ENCODE data around the gene SLC2A4RG. TPM values are rescaled to one million over a fixed set of nuclear protein-coding genes. Genes with fewer than 3 reads are reported as not detected.
A peak's percentile ranks its signal among the peaks of the same experiment; 100 is the strongest.

Gene SLC2A4RG
- total RNA-seq, 1 donor from 2014 or later = 65.6 TPM

DNA sequence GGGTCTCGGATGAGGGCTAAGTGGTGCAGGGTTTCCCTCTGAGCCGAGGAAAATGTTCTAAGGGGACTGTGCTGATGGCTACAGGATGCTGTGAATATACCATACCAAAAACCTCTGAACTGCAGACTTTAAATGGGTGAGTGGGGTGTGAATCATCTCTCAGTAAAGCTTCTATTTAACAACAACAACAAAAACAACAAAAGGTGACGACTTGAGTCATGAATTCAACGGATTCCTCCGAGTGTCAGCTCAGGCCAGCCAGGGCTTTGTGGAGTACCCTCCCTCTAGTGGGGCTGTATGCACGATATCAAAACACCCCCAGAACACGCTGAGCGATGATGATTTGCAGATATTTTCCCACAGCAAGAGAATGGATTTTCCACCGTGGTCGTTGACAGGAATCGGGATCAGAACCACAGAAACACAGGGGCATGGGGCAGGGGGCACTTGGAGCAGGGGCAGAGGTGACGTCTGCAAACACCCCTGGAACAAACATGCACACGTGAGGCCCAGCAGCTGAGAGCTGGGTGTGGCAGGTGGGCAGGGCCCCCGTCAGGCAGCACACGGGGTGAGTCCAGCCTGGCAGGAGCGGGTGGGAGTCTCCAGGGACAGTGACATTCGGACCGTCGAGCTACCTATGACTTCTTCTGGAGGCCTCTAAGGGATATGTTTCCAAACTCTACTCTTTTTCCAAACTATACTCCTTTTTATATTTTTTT is 38.6 kb downstream of the SLC2A4RG start:
- Mint-ChIP-seq H3K4me1 (ENCODE audit: low read depth, unreplicated experiment) (peaks cover 10% of the 10 kb centered on the region), H3K36me3 (ENCODE audit: low read depth, unreplicated experiment) (peaks cover 3% of the 10 kb centered on the region), H3K9me3 (ENCODE audit: unreplicated experiment) (no peaks in the 10 kb centered on the region), H3K27ac (ENCODE audit: unreplicated experiment) (peak overlapping the region; percentile 48), H3K4me3 (ENCODE audit: unreplicated experiment) (no peak overlapping the region), H3K27me3 (ENCODE audit: low read depth, unreplicated experiment) (no peaks in the 10 kb centered on the region)
- no peaks in the 10 kb centered on the region for H3K9me3 ChIP-seq (ENCODE audit: insufficient read depth, low read depth, low read length)
- no peak overlapping the region for H3K9ac ChIP-seq (ENCODE audit: low read length)
- H3K27me3 ChIP-seq (ENCODE audit: insufficient read depth, low read length) = no peaks in the 10 kb centered on the region
- TF ChIP-seq, protein P1, sequence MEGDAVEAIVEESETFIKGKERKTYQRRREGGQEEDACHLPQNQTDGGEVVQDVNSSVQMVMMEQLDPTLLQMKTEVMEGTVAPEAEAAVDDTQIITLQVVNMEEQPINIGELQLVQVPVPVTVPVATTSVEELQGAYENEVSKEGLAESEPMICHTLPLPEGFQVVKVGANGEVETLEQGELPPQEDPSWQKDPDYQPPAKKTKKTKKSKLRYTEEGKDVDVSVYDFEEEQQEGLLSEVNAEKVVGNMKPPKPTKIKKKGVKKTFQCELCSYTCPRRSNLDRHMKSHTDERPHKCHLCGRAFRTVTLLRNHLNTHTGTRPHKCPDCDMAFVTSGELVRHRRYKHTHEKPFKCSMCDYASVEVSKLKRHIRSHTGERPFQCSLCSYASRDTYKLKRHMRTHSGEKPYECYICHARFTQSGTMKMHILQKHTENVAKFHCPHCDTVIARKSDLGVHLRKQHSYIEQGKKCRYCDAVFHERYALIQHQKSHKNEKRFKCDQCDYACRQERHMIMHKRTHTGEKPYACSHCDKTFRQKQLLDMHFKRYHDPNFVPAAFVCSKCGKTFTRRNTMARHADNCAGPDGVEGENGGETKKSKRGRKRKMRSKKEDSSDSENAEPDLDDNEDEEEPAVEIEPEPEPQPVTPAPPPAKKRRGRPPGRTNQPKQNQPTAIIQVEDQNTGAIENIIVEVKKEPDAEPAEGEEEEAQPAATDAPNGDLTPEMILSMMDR (IDR thresholded peaks at IDR 0.05; ENCODE audit: insufficient read depth, low read depth, low read length) = no peak
- TF ChIP-seq EZH2 (IDR thresholded peaks at IDR 0.05; ENCODE audit: insufficient read depth, low read length) = no peak
- no peak overlapping the region for H3K27ac ChIP-seq (ENCODE audit: low read depth, low read length)
- H4K20me1 ChIP-seq (ENCODE audit: insufficient read depth, low read length) = peaks cover 12% of the 10 kb centered on the region
- peaks cover 8% of the 10 kb centered on the region for H3K4me1 ChIP-seq (ENCODE audit: insufficient read depth, low read length)
- peaks cover 7% of the 10 kb centered on the region for H3K79me2 ChIP-seq (ENCODE audit: insufficient read depth, low read length)
- H3K4me3 ChIP-seq (ENCODE audit: insufficient read depth, low read depth, low read length) = no peak overlapping the region
- no peak for FAIRE-seq
- peak overlapping the region; percentile 37 for H3K4me2 ChIP-seq (ENCODE audit: low read length)
- DNase-seq (ENCODE audit: low read depth) = no peak
- no peaks in the 10 kb centered on the region for H3K36me3 ChIP-seq (ENCODE audit: insufficient read depth, low read length)
- no peak overlapping the region for H2AFZ ChIP-seq (ENCODE audit: low read depth, low read length)

DNA sequence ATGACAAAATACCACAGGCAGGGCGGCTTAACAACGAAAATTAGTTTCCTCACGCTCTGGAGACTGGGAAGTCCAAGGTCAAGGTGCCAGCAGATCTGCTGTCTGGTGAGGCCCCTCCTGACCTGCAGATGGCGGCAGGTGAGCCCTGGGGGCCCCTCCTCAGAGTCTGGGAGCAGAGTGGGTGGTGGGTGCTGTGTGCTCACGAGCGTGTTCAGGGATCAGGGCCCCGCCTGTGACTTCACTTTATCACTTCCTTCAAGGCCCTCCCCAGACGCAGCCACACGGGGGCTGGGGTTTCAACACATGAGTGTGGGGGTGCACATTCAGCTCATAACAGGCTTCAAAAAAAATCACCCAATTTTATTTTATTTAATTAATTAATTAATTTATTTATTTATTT is 39.3 kb downstream of the SLC2A4RG start:
- no peaks in the 10 kb centered on the region for H3K27me3 ChIP-seq (ENCODE audit: insufficient read depth, low read length)
- no peaks in the 10 kb centered on the region for H3K9me3 ChIP-seq (ENCODE audit: insufficient read depth, low read depth, low read length)
- no peaks in the 10 kb centered on the region for H3K36me3 ChIP-seq (ENCODE audit: insufficient read depth, low read length)
- Mint-ChIP-seq H3K9me3 (ENCODE audit: unreplicated experiment) (no peaks in the 10 kb centered on the region), H3K36me3 (ENCODE audit: low read depth, unreplicated experiment) (peaks cover 2% of the 10 kb centered on the region), H3K27me3 (ENCODE audit: low read depth, unreplicated experiment) (no peaks in the 10 kb centered on the region), H3K4me1 (ENCODE audit: low read depth, unreplicated experiment) (peaks cover 9% of the 10 kb centered on the region), H3K4me3 (ENCODE audit: unreplicated experiment) (no peak overlapping the region), H3K27ac (ENCODE audit: unreplicated experiment) (no peak overlapping the region)
- no peak overlapping the region for H3K4me3 ChIP-seq (ENCODE audit: insufficient read depth, low read depth, low read length)
- H3K4me2 ChIP-seq (ENCODE audit: low read length) = no peak overlapping the region
- peaks cover 7% of the 10 kb centered on the region for H3K79me2 ChIP-seq (ENCODE audit: insufficient read depth, low read length)
- TF ChIP-seq, protein P1 (IDR thresholded peaks at IDR 0.05; ENCODE audit: insufficient read depth, low read depth, low read length) = no peak
- no peak for TF ChIP-seq EZH2 (IDR thresholded peaks at IDR 0.05; ENCODE audit: insufficient read depth, low read length)
- FAIRE-seq (no peak), DNase-seq (ENCODE audit: low read depth) (no peak)
- no peak overlapping the region for H3K27ac ChIP-seq (ENCODE audit: low read depth, low read length)
- H4K20me1 ChIP-seq (ENCODE audit: insufficient read depth, low read length) = peaks cover 12% of the 10 kb centered on the region
- H3K9ac ChIP-seq (ENCODE audit: low read length) = no peak overlapping the region
- H3K4me1 ChIP-seq (ENCODE audit: insufficient read depth, low read length) = peaks cover 8% of the 10 kb centered on the region
- H2AFZ ChIP-seq (ENCODE audit: low read depth, low read length) = no peak overlapping the region

DNA sequence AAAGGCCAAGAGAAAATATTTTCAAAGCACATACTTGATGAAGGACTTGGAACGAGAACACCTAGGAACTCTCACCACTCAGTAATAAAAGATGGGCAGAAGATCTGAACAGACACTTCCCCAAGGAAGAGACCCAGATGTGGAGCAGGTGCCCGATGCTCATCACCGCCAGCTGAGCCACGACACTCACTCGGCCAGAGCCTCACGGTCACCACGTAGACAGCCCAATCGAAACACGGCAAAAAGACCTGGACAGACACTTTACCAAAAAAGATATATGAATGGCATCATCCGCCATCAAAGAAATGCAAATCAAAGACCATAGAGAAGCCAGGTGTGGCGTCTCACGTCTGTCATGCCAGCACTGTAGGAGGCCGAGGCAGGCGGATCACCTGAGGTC is 41.6 kb downstream of the SLC2A4RG start:
- H3K27me3 ChIP-seq (ENCODE audit: insufficient read depth, low read length) = no peaks in the 10 kb centered on the region
- Mint-ChIP-seq H3K27me3 (ENCODE audit: low read depth, unreplicated experiment) (no peaks in the 10 kb centered on the region), H3K27ac (ENCODE audit: unreplicated experiment) (no peak overlapping the region), H3K36me3 (ENCODE audit: low read depth, unreplicated experiment) (no peaks in the 10 kb centered on the region), H3K4me1 (ENCODE audit: low read depth, unreplicated experiment) (peaks cover 6% of the 10 kb centered on the region), H3K4me3 (ENCODE audit: unreplicated experiment) (no peak overlapping the region), H3K9me3 (ENCODE audit: unreplicated experiment) (no peaks in the 10 kb centered on the region)
- TF ChIP-seq, protein P1 (IDR thresholded peaks at IDR 0.05; ENCODE audit: insufficient read depth, low read depth, low read length) = no peak
- no peak for TF ChIP-seq EZH2 (IDR thresholded peaks at IDR 0.05; ENCODE audit: insufficient read depth, low read length)
- no peak overlapping the region for H3K27ac ChIP-seq (ENCODE audit: low read depth, low read length)
- peaks cover 2% of the 10 kb centered on the region for H3K79me2 ChIP-seq (ENCODE audit: insufficient read depth, low read length)
- FAIRE-seq = no peak
- H2AFZ ChIP-seq (ENCODE audit: low read depth, low read length) = no peak overlapping the region
- peaks cover 13% of the 10 kb centered on the region for H4K20me1 ChIP-seq (ENCODE audit: insufficient read depth, low read length)
- H3K36me3 ChIP-seq (ENCODE audit: insufficient read depth, low read length) = no peaks in the 10 kb centered on the region
- no peak overlapping the region for H3K4me3 ChIP-seq (ENCODE audit: insufficient read depth, low read depth, low read length)
- no peak overlapping the region for H3K4me2 ChIP-seq (ENCODE audit: low read length)
- no peak overlapping the region for H3K9ac ChIP-seq (ENCODE audit: low read length)
- peaks cover 6% of the 10 kb centered on the region for H3K4me1 ChIP-seq (ENCODE audit: insufficient read depth, low read length)
- H3K9me3 ChIP-seq (ENCODE audit: insufficient read depth, low read depth, low read length) = no peaks in the 10 kb centered on the region
- DNase-seq (ENCODE audit: low read depth) = no peak
